Lung (tissue), 16 donors: ENCODE data around the gene C16orf90. TPM values are rescaled to one million over a fixed set of nuclear protein-coding genes. Genes with fewer than 3 reads are reported as not detected.
A peak's percentile ranks its signal among the peaks of the same experiment; 100 is the strongest.

Experiments used
- ATAC-seq: fragments of 200-7000 bp; cut with Tn5 transposase; one replicate; pipeline ENCODE4 v1.9.1; 2020; ENCODE audit warnings: moderate number of reproducible peaks; ENCODE audit not compliant: insufficient read depth, low FRiP score
- DNase-seq, 3 donors: peaks; one replicate each; pipeline ENCODE4 v3.0.0-alpha.2; 2013 to 2017
- H3K27ac ChIP-seq, 2 donors: one replicate each; pipeline ENCODE4 v1.5.1; 2013; ENCODE audit warnings: mild to moderate bottlenecking in 2 of 2, moderate library complexity in 2 of 2, control low read depth in 1 of 2, inconsistent platforms in 1 of 2, low read depth in 1 of 2, low read length in 1 of 2
- H3K27me3 ChIP-seq, 3 donors: one replicate each; pipeline ENCODE4 v1.5.1; 2013; ENCODE audit warnings: low read length in 2 of 3; ENCODE audit not compliant: control insufficient read depth in 3 of 3, insufficient read depth in 3 of 3
- H3K36me3 ChIP-seq, 4 donors: one replicate each; pipeline ENCODE4 v1.5.1; 2013; ENCODE audit warnings: low read length in 4 of 4, mild to moderate bottlenecking in 1 of 4, moderate library complexity in 1 of 4; ENCODE audit not compliant: control insufficient read depth in 4 of 4, insufficient read depth in 4 of 4
- H3K4me1 ChIP-seq, 5 donors: one replicate each; pipeline ENCODE4 v1.5.1; 2013; ENCODE audit warnings: low read length in 5 of 5, mild to moderate bottlenecking in 2 of 5, moderate library complexity in 1 of 5; ENCODE audit not compliant: control insufficient read depth in 5 of 5, insufficient read depth in 5 of 5
- H3K4me3 ChIP-seq: one replicate; pipeline ENCODE4 v1.5.1; 2013; ENCODE audit warnings: mild to moderate bottlenecking, control low read depth, moderate library complexity
- H3K9ac ChIP-seq, 2 donors: one replicate each; pipeline ENCODE4 v1.5.1; 2013; ENCODE audit warnings: low read length in 2 of 2, control low read depth in 1 of 2; ENCODE audit not compliant: insufficient read depth in 1 of 2
- H3K9me3 ChIP-seq, 4 donors: one replicate each; pipeline ENCODE4 v1.5.1; 2013; ENCODE audit warnings: low read length in 3 of 4, mild to moderate bottlenecking in 1 of 4, moderate library complexity in 1 of 4; ENCODE audit not compliant: control insufficient read depth in 4 of 4, insufficient read depth in 3 of 4
- CTCF ChIP-seq: IDR thresholded peaks from 2 replicates; pipeline ENCODE4 v1.5.1; 2012; ENCODE audit warnings: mild to moderate bottlenecking; ENCODE audit errors: control extremely low read depth, extremely low read depth
- WGBS, 2 donors: extraction: QIAGEN DNeasy Blood & Tissue Kit; methylation state at CpG; one replicate each; pipeline ENCODE4 v1.1.7; 2013; 5-methylcytosine and 5-hydroxymethylcytosine counted together
- long read RNA-seq, 5 donors: transcript quantifications; one replicate each; lab custom pipeline, GENCODE V29; 2026
- polyA plus RNA-seq, 2 donors: library from polyadenylated mRNA; stranded (reverse); fragments of 200-250 nt; gene quantifications; one replicate each; pipeline ENCODE4 v1.2.1, GENCODE V29; 2013
- total RNA-seq, 2 donors: library from RNA; depleted of rRNA in 1 of 2; stranded (reverse); fragments of >200 nt in 1 of 2; gene quantifications; one replicate each; pipeline ENCODE4 v1.2.1, GENCODE V29; 2014 to 2021
- donor health status: control.
- donor health status: control.
- donor health status: Bipolar disorder and iron deficiency.
- donor health status: healthy.
- donor health status: DM: yes; HTN: yes; CAD: no.

The C16orf90 gene
- not detected for total RNA-seq
- not detected for polyA plus RNA-seq
- long read RNA-seq, donor 1, partial matches to known transcripts, result 5 of 17 reads
- long read RNA-seq, donor 1, other reads (novel, unspliced or antisense), result 12 of 17 reads
- long read RNA-seq, donor 2, result 0 reads
- long read RNA-seq, donor 3, result 0 reads
- long read RNA-seq, donor 4, result 0 reads
- long read RNA-seq, donor 5, result 0 reads

GRCh38 chr16:3495176-3495575, at the start of gene C16orf90:
Gene C16orf90, minus strand, starts transcription at chr16:3495489. Its CDS starts 68 bp downstream, at chr16:3495421.
- no peak for ATAC-seq
- peak in 1 of 3 donors; percentile 12 for DNase-seq
- Histone ChIP-seq H3K9ac (no peak within 1 kb of the TSS), H3K9me3 (no peaks in the 10 kb centered on the region), H3K4me1 (peaks cover 0 to 8% (median 0%) of the 10 kb centered on the region in 5 donors), H3K36me3 (no peaks in the 10 kb centered on the region), H3K27ac (no peak within 1 kb of the TSS), H3K4me3 (no peak within 1 kb of the TSS), H3K27me3 (no peaks in the 10 kb centered on the region)
- 89 to 95% methylated on average over 3 of the region's 3 CpGs for WGBS, 2 donors
- TF ChIP-seq CTCF, result no peak

GRCh38 chr16:3542601-3543373, 47.5 kb upstream of the C16orf90 start:
- WGBS, 2 donors, result 83 to 89% methylated on average over 6 of the region's 6 CpGs
- ATAC-seq (no peak), DNase-seq (no peak)
- Histone ChIP-seq H3K27me3 (no peaks in the 10 kb centered on the region), H3K9me3 (no peaks in the 10 kb centered on the region), H3K27ac (no peak overlapping the region), H3K9ac (no peak overlapping the region), H3K36me3 (peaks cover 4 to 14% (median 9%) of the 10 kb centered on the region in 4 donors), H3K4me1 (peaks cover 0 to 4% (median 0%) of the 10 kb centered on the region in 5 donors), H3K4me3 (no peak overlapping the region)
- no peak for TF ChIP-seq CTCF

GRCh38 chr16:3541527-3542155, 46.4 kb upstream of the C16orf90 start:
- Histone ChIP-seq H3K36me3 (peaks cover 4 to 19% (median 9%) of the 10 kb centered on the region in 4 donors), H3K9ac (no peak overlapping the region), H3K4me1 (peaks cover 0 to 4% (median 0%) of the 10 kb centered on the region in 5 donors), H3K27ac (no peak overlapping the region), H3K27me3 (no peaks in the 10 kb centered on the region), H3K9me3 (no peaks in the 10 kb centered on the region), H3K4me3 (no peak overlapping the region)
- 89% methylated on average over 13 of the region's 13 CpGs for WGBS, 2 donors
- DNase-seq (no peak), ATAC-seq (no peak)
- TF ChIP-seq CTCF, result no peak
